PC-9 (cell line): ENCODE results near the gene IAH1. TPM values are rescaled to one million over a fixed set of nuclear protein-coding genes. Genes with fewer than 3 reads are reported as not detected.

Experiments
- BruUV-seq: library from RNA; stranded (reverse); fragments of 400-500 nt; replicated peaks from 2 replicates; lab custom pipeline; 2021; lab: Mats Ljungman, UMichigan
- CTCF ChIA-PET: fragments of 300-600 bp; sonication (Branson Sonifier 250); formaldehyde crosslinking; loops from one replicate; lab custom pipeline; 2022; ENCODE audit warnings: antibody characterized with exemption; lab: Charles Lee
- POLR2A ChIA-PET: fragments of 300-600 bp; sonication (Branson Sonifier 250); formaldehyde crosslinking; loops from one replicate; lab custom pipeline; 2022; ENCODE audit warnings: antibody characterized with exemption; ENCODE audit not compliant: unreplicated experiment; lab: Charles Lee
- DNase-seq, 2 experiments: peaks; one replicate each; pipeline versions ENCODE4 v3.0.0 to v3.0.0-alpha.2; 2015 to 2022; ENCODE audit warnings: mixed read lengths in 1 of 2
- H2AFZ ChIP-seq: fragments of 200-600 bp; sonication (generic); 2 replicates; pipeline ENCODE4 v1.8.1; 2017; ENCODE audit warnings: antibody characterized with exemption
- H3F3A ChIP-seq: fragments of 200-600 bp; sonication (generic); 2 replicates; pipeline ENCODE4 v1.8.1; 2017; ENCODE audit warnings: antibody characterized with exemption, mild to moderate bottlenecking, low read depth; ENCODE audit not compliant: insufficient read depth
- H3K27ac ChIP-seq: fragments of 200-600 bp; sonication (generic); 2 replicates; pipeline ENCODE4 v1.6.1; 2016; ENCODE audit warnings: mixed run types
- H3K27me3 ChIP-seq: fragments of 200-600 bp; sonication (generic); 2 replicates; pipeline ENCODE4 v1.6.1; 2016; ENCODE audit warnings: low read depth, mixed run types; ENCODE audit not compliant: insufficient read depth
- H3K36me3 ChIP-seq: fragments of 200-600 bp; sonication (generic); 2 replicates; pipeline ENCODE4 v1.6.1; 2016; ENCODE audit warnings: low read depth, mixed run types
- H3K4me1 ChIP-seq: fragments of 200-600 bp; sonication (generic); replicated peaks from 2 replicates; pipeline ENCODE4 v1.6.1; 2016; ENCODE audit warnings: mixed run types; ENCODE audit not compliant: insufficient read depth
- H3K4me2 ChIP-seq: fragments of 200-600 bp; sonication (generic); 2 replicates; pipeline ENCODE4 v1.6.1; 2017; ENCODE audit warnings: mixed run types
- H3K4me3 ChIP-seq: fragments of 200-600 bp; sonication (generic); 2 replicates; pipeline ENCODE4 v1.6.1; 2016; ENCODE audit warnings: mixed run types
- H3K79me2 ChIP-seq: fragments of 200-600 bp; sonication (generic); 2 replicates; pipeline ENCODE4 v1.6.1; 2017; ENCODE audit warnings: low read depth, mixed run types
- H3K9me2 ChIP-seq: fragments of 200-600 bp; sonication (generic); 2 replicates; pipeline ENCODE4 v1.8.1; 2017; ENCODE audit warnings: mild to moderate bottlenecking; ENCODE audit not compliant: insufficient read depth
- H3K9me3 ChIP-seq: fragments of 200-600 bp; sonication (generic); 2 replicates; pipeline ENCODE4 v1.8.1; 2016; ENCODE audit warnings: low read depth; ENCODE audit not compliant: insufficient read depth
- H4K20me1 ChIP-seq: fragments of 200-600 bp; sonication (generic); 2 replicates; pipeline ENCODE4 v1.8.1; 2017; ENCODE audit not compliant: insufficient read depth
- CTCF ChIP-seq: fragments of 200-600 bp; sonication (generic); conservative IDR thresholded peaks from 2 replicates; pipeline ENCODE4 v1.6.1; 2017; ENCODE audit warnings: mixed run types, antibody characterized with exemption, mild to moderate bottlenecking, moderate library complexity
- EZH2 ChIP-seq: fragments of 200-600 bp; sonication (generic); IDR thresholded peaks from 2 replicates; pipeline ENCODE4 v1.8.0; 2017; ENCODE audit warnings: antibody characterized with exemption, low read depth
- intact Hi-C: fragments of 100-400 bp; cut with micrococcal nuclease; formaldehyde crosslinking; loops from one replicate; pipeline ENCODE4 v1.10.0; 2022; ENCODE audit not compliant: unreplicated experiment
- total RNA-seq: library from RNA; stranded (reverse); gene quantifications from 2 replicates; pipeline ENCODE4 v1.2.3, GENCODE V29; 2021

IAH1 gene
- total RNA-seq, 1 experiment from 2014 or later, result 37.3 TPM

GRCh38 chr2:9484533-9484932 lies 10.2 kb downstream of the IAH1 start:
- Histone ChIP-seq H3K9me2 (no peaks in the 10 kb centered on the region), H2AFZ (no peak overlapping the region), H4K20me1 (peaks cover 12% of the 10 kb centered on the region), H3K79me2 (no peaks in the 10 kb centered on the region), H3K9me3 (no peaks in the 10 kb centered on the region), H3K27ac (0 out of 2 replicates have a peak overlapping the region, but pooled peaks have one; percentile 11), H3K4me3 (no peak overlapping the region), H3K36me3 (peaks cover 47% of the 10 kb centered on the region; the same call in 1 of the 2 replicates), H3K4me2 (no peak overlapping the region), H3F3A (peaks cover 47% of the 10 kb centered on the region; the same call in 1 of the 2 replicates), H3K4me1 (no peaks in the 10 kb centered on the region), H3K27me3 (no peaks in the 10 kb centered on the region)
- POLR2A ChIA-PET, result no interaction called here
- intact Hi-C loops, result no loop called here
- TF ChIP-seq EZH2 (no peak), CTCF (no peak)
- BruUV-seq, result no TSS peak
- DNase-seq, result no peak
- CTCF ChIA-PET, result no interaction called here

- POLR2A ChIA-PET, result no interaction called here
- Histone ChIP-seq H3F3A (peaks cover 30% of the 10 kb centered on the region; the same call in 1 of the 2 replicates), H3K36me3 (peaks cover 75% of the 10 kb centered on the region), H3K79me2 (no peaks in the 10 kb centered on the region), H4K20me1 (peaks cover 6% of the 10 kb centered on the region), H3K4me2 (no peak overlapping the region), H3K4me1 (no peaks in the 10 kb centered on the region), H3K27ac (no peak overlapping the region), H3K9me3 (no peaks in the 10 kb centered on the region), H2AFZ (no peak overlapping the region), H3K9me2 (no peaks in the 10 kb centered on the region), H3K27me3 (no peaks in the 10 kb centered on the region), H3K4me3 (no peak overlapping the region)
- intact Hi-C loops, result no loop called here
- DNase-seq, result no peak
- no peak for TF ChIP-seq CTCF
- BruUV-seq, result no TSS peak
- CTCF ChIA-PET, result no interaction called here
These were observed 14.5 kb downstream of the IAH1 start for GRCh38 chr2:9488583-9489547.

GRCh38 chr2:9490789-9491188 lies 16.4 kb downstream of the IAH1 start:
- CTCF ChIA-PET, result no interaction called here
- no peaks in the 10 kb centered on the region for H3K9me3 ChIP-seq
- peaks cover 67% of the 10 kb centered on the region for H3K36me3 ChIP-seq

More at GRCh38 chr2:9490789-9491188, 16.4 kb downstream of the IAH1 start:
- no peak for TF ChIP-seq CTCF
- TF ChIP-seq EZH2, result no peak
- H3K27ac ChIP-seq, result no peak overlapping the region
- DNase-seq, result no peak
- no TSS peak for BruUV-seq
- peaks cover 30% of the 10 kb centered on the region; the same call in 1 of the 2 replicates for H3F3A ChIP-seq
- H3K79me2 ChIP-seq, result no peaks in the 10 kb centered on the region
- H3K27me3 ChIP-seq, result no peaks in the 10 kb centered on the region
- H4K20me1 ChIP-seq, result peaks cover 6% of the 10 kb centered on the region
- H3K9me2 ChIP-seq, result no peaks in the 10 kb centered on the region
- H3K4me3 ChIP-seq, result no peak overlapping the region
- H3K4me1 ChIP-seq, result no peaks in the 10 kb centered on the region
- POLR2A ChIA-PET, result no interaction called here
- intact Hi-C loops, result no loop called here
- H3K4me2 ChIP-seq, result no peak overlapping the region
- H2AFZ ChIP-seq, result no peak overlapping the region
